Stimulated activated CD4-positive, alpha-beta T cell treated with anti-CD3 and anti-CD28 coated beads, Interleukin-2, amount 100 ng/mL, for 4 hours (primary cell): ENCODE measurements around the gene RPRD1A.
"Not testable (repeated sequence)": the region's sequence is repeated elsewhere in the genome, so short reads cannot be mapped to it uniquely, and the experiment has no call there.

ENCODE experiments used
- DNase-seq: peaks from one replicate; pipeline ENCODE4 v3.0.0-alpha.2; 2020; ENCODE audit warnings: low read depth

RPRD1A gene

GRCh38 chr18:36067055-36067957 lies at the start of gene RPRD1A:
Gene RPRD1A, minus strand, starts transcription at chr18:36067559. Its CDS starts 155 bp downstream, at chr18:36067404.
- DNase-seq: peak; percentile 97

GRCh38 chr18:36116771-36117170 lies 49.4 kb upstream of the RPRD1A start:
- not testable (repeated sequence) for DNase-seq

DNA sequence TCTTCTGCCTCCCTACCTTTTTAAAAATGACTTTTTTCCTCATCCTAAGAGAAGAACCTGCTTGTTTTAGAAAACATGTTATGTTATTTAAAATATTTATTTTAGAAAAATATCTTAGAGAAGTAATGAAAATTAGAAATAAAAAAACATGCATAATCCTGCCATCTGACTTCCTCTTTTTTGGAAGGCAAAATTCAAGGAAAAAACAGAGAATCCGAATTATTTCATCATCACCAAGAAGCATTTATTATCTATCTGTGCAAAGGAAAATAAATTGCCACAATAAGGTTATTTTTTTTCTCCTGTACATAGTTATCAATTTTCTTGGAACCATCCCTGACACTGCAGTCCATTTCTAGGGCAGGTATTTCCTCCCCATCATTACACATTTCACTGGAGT lies 47.4 kb upstream of the RPRD1A start:
- DNase-seq: no peak

GRCh38 chr18:36114251-36114650 lies 46.9 kb upstream of the RPRD1A start:
- DNase-seq: no peak

DNA sequence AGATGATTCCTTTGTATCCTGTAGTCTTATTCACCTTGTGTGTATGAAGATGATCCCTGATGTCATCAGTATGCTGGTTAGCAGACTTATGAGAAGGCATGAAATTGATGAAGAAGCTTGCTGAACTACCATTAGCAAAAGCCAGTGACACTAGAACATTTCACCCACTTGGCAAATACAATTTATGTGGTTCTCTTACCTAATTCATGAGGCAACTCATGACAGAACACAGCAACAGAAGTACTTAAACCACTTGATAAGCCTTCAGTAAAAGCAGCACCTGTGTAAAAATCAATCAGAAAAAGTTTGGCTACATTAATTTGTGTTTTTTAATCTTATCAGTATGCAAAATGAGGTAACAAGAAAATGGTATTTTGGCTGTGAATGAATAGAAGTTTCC lies 44.9 kb upstream of the RPRD1A start:
- DNase-seq: no peak

- no peak for DNase-seq
These were observed 42.4 kb upstream of the RPRD1A start for GRCh38 chr18:36109737-36110136.

DNA sequence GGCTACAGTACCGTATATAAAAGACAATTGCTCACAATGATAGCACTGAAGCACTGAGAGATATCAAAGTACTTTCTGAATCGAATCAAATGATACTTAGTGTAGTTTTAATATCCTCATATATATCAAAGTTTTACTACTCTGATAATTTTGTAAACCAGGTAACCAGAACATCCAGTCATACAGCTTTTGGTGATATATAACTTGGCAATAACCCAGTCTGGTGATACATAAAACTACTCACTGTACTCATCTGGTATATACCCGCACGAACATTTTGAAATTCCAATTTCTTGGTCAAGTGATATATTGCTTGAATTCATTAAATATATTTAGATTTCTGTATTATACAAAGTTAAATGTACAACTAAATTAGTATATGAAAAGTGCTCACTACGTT lies 41.2 kb upstream of the RPRD1A start:
- DNase-seq: no peak

- DNase-seq: no peak
These were observed 40.8 kb upstream of the RPRD1A start for GRCh38 chr18:36108196-36108595.

GRCh38 chr18:36107477-36107876 lies 40.1 kb upstream of the RPRD1A start:
- DNase-seq: no peak

DNA sequence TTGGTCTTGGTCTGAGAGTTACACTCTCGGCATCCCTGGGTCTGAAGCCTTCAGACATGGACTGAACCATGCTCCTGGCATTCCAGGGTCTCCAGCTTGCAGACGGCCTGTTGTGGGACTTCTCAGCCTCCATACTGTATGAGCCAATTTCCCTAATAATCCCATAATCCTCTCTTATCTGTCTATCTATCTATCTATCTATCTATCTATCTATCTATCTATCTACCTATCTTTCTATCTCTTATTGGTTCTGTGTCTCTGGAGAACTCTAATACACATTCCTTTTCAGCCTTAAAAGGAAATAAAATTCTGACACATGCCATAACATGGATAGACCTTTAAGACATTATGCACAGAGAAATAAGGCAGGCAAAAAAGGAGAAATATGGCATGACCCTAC lies 37.4 kb upstream of the RPRD1A start:
- no peak for DNase-seq

- no peak for DNase-seq
These were observed 34.6 kb upstream of the RPRD1A start for GRCh38 chr18:36101943-36102342.

DNA sequence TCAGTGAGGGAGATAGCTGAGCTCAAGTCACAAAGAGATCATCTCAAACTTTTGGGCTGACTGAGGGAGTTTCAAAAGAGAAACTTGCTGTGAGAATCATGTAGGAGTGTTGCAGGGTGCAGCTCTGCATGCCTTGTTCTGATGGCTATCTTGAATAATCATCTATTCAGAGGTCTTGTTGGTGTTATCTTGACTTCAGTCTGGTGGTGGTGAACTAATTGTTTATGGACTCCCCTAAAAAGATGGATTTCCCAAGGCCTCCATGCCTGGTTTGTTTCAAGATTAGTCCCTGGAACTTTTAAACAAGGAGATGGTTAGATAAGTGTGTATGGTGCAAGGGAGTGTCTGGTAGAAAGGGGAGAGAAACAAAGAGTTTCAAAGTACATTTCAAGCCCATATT lies 32.0 kb upstream of the RPRD1A start:
- DNase-seq: no peak

DNA sequence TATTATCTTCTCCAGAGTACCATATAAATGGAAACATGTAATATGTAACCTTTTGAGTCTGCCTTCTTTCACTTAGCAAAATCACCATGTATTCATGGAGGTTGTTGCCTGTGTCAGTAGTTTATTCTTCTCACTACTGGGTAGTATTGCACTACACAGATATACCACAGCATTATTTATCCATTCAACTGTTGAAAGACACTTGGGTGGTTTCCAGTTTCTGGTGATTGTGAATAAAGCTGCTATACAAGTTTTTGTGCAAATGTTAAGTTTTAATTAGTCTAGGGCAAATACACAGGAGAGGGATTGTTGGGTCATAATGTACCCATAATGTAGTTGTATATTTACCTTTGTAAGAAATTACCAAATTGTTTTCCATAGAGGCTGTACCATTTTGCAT lies 29.6 kb upstream of the RPRD1A start:
- DNase-seq: no peak

DNA sequence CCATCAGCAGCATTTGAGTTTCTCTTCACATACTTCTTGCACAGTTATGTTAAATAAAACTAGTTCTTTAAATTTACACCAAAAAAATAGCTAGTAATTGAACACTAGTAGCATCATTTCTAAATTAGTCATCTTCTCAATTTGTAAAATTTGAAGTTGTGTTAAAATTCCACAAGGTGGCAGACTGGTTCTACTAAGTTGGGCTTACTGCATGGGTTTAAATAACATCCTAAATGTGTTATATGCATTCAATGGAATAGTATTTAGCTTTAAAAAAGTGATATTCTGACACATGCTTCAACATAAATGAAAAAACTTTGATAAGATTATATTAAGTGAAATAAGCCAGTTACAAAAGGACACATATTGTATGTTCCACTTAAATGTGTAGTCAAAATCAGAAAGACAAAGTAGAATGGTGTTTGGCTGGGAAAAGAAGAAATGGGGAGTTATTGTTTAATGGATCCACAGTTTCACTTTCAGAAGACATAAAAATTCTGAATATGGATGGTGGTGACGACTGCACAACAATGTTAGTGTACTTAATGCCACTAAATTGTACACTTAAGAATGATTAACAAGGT lies 28.7 kb upstream of the RPRD1A start:
- DNase-seq: no peak

DNA sequence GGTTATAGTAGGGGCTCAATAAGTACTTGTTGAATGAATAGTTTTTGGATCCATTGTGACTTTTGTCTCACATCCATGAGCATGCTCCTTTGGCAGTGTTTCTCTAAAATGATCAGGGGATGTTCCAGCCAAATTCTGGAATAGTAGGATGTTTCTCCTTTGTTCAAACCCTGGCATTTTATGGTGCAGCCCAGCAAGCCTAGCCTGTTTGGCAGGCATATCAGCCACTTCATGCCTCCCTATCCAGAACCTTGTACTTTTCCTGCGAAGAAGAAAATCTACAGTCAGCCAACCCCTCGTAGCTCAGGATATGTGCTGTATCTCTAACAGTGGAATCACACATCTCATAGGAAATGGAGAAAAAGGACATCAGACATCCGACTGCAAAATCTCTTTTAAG lies 27.1 kb upstream of the RPRD1A start:
- DNase-seq: no peak

- DNase-seq: not testable (repeated sequence)
These were observed 24.8 kb upstream of the RPRD1A start for GRCh38 chr18:36092116-36092515.

GRCh38 chr18:36089001-36089400 lies 21.6 kb upstream of the RPRD1A start:
- DNase-seq: no peak

DNA sequence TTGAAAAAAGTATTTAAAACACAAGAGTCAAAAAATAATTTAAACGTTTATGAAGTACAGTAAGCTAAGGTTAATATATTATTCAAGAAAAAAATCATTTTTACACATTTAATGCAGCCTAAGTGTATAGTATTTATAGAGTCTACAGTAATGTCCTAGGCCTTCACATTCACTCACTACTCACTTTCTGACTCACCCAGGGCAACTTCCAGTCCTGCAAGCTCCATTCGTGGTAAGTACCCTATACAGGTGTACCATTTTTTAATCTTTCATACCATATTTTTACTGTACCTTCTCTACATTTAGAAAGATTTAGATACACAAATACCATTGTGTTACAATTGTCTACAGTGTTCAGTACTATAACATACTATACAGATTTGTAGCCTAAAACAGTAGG lies 20.9 kb upstream of the RPRD1A start:
- DNase-seq: no peak

GRCh38 chr18:36086186-36086585 lies 18.8 kb upstream of the RPRD1A start:
- no peak for DNase-seq

GRCh38 chr18:36085195-36085594 lies 17.8 kb upstream of the RPRD1A start:
- no peak for DNase-seq

DNA sequence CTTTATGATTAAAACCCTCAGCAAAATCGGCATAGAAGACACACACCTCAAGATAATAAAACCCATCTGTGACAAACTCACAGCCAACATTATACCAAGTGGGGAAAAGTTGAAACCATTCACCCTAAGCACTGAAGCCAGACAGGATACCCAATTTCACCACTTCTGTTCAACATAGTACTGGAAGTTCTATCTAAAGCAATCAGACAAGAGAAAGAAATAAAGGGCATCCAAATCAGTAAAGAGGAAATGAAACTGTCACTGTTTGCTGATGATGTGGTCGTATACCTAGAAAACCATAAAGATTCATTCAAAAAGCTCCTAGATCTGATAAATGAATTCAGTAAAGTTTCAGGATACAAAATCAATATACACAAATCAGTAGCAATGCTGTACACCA lies 16.4 kb upstream of the RPRD1A start:
- DNase-seq: no peak

DNA sequence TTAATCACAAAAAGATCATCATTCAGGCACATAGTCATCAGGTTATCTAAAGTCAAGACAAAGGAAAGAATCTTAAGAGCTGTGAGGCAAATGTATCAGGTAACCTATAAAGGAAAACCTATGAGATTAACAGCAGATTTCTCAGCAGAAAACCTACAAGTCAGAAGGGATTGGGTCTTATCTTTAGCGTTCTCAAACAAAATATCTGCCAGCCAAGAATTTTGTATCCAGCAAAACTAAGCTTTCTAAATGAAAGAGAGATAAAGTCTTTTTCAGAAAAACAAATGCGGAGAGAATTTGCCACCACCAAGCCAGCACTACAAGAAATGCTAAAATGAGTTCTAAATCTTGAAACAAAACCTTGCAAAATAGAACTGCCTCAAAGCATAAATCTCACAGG lies 13.8 kb upstream of the RPRD1A start:
- DNase-seq: not testable (repeated sequence)

DNA sequence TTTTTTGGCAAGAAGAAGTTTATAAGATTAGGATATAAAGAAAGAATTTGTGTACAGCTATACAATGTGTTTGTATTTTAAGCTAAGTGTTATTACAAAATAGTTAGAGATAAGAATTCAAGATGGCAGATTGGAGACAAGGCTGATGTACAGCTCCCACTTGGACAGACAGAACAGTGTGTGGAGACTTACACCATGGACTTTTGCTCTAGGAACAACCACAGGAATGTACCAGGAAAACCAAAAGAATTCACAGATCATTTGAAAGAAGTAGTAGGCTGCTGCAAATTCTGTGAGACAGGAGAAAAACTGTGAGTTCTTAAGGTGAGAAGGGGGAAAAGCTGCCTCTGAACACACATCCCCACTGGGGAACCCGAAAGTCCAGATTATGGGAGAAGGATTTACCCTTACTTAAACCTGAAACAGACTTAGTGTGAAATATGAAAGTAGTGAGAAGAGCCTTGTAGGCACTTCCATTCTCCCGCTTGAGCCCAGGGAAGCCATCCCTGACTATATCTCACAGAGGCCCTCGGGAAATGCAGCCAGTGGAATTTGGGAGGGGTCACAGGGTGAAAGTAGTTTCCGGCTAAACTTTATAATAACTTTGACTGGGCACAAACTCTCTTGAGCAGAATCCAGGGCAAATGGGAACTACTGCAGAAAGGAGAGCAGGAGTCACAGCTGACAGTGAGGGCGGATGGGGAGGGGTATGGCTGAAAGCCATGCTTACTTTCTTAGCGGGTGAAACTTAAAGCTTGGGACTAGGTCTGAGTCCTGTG lies 11.6 kb upstream of the RPRD1A start:
- no peak for DNase-seq
